ENCODE measurements around the gene C4orf50.

Gene C4orf50

DNA sequence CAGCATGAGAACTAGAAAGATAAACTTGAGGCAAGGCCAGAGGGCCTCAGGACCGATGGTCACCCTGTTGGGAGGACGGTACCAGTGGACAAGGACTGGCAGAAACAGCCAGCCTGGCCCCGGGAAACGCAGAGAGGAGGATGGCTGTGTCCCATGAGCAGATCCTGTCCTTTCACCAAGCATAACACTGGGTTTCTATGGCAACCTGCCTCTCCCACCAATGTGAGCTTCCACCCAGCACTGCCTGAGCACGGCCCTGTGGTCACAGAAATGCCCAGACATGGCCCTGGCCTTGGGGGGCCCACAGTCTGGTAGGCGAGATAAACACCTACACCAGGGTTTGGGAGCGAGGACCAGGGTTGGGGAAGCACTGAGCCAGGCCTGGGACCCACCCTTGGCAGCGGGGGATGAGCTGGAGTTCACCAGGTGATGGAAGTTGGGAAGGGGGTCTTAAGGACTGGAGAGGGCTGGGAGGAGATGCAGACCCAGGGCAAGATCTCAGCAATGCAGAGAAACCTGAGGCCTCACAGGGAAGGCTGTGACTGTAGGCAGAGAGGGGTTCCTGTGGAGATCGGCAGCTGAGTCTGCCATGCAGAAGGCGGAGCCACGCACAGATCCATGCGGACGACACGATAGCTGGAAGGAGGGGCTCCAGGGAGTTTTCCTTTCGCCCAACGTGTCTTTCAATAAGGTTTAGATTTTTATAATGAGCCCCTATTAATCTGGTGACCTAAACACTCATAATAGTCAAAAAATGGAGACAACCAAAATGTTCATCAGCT lies 92.6 kb downstream of the C4orf50 start:
- TF ChIP-seq, protein P1, sequence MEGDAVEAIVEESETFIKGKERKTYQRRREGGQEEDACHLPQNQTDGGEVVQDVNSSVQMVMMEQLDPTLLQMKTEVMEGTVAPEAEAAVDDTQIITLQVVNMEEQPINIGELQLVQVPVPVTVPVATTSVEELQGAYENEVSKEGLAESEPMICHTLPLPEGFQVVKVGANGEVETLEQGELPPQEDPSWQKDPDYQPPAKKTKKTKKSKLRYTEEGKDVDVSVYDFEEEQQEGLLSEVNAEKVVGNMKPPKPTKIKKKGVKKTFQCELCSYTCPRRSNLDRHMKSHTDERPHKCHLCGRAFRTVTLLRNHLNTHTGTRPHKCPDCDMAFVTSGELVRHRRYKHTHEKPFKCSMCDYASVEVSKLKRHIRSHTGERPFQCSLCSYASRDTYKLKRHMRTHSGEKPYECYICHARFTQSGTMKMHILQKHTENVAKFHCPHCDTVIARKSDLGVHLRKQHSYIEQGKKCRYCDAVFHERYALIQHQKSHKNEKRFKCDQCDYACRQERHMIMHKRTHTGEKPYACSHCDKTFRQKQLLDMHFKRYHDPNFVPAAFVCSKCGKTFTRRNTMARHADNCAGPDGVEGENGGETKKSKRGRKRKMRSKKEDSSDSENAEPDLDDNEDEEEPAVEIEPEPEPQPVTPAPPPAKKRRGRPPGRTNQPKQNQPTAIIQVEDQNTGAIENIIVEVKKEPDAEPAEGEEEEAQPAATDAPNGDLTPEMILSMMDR (IDR thresholded peaks at IDR 0.05; ENCODE audit: control insufficient read depth, insufficient read depth, low read depth, low read length, missing control alignments): no peak
- H3K4me3 ChIP-seq (ENCODE audit: control insufficient read depth, low read depth, low read length): no peak overlapping the region
- no peak for DNase-seq (ENCODE audit: low read depth)

- H3K4me3 ChIP-seq (ENCODE audit: control insufficient read depth, low read depth, low read length): no peak overlapping the region
- no peak for DNase-seq (ENCODE audit: low read depth)
- TF ChIP-seq, protein P1 (IDR thresholded peaks at IDR 0.05; ENCODE audit: control insufficient read depth, insufficient read depth, low read depth, low read length, missing control alignments): no peak
These were observed 93.6 kb downstream of the C4orf50 start for GRCh38 chr4:5924461-5925125.

DNA sequence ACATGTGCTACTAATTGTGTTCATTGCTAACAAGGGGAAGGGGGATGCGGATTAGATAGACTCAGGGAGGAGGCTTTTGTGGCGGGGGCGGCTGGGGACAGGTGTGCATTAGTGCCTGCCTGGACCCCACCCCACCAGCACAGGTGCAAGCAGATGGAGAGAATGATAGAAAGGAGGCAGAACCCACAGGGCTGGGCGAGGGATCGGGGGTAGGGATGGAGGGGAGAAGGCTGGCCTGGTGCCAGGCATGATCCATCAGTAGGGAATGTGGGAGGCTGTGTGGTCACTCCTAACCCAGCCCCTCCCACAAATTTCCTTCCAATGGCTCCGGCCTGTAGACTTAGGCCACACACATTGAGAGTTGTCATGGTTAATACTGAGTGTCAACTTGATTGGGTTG lies 94.9 kb downstream of the C4orf50 start:
- TF ChIP-seq, protein P1 (IDR thresholded peaks at IDR 0.05; ENCODE audit: control insufficient read depth, insufficient read depth, low read depth, low read length, missing control alignments): no peak
- no peak overlapping the region for H3K4me3 ChIP-seq (ENCODE audit: control insufficient read depth, low read depth, low read length)
- no peak for DNase-seq (ENCODE audit: low read depth)

DNA sequence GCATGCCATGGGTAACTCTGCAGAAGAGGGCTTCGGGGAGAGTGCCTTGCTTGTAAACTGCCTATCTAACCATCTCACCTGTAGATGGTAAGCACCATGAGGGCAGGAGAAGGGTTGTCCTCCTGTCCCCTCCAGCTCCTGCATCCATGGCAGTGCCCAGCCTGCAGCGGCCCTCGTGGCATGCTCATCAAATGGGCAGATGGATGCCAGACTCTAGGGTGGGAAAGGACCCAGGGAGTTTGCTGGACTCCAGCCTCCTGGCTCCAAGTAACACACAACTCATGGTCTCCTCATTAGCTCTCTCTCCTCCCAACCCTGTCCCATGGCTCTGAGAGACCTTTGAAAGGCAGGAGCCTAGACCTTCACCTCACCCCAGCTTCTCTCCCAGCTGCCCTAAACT lies 95.7 kb downstream of the C4orf50 start:
- TF ChIP-seq, protein P1 (IDR thresholded peaks at IDR 0.05; ENCODE audit: control insufficient read depth, insufficient read depth, low read depth, low read length, missing control alignments): no peak
- DNase-seq (ENCODE audit: low read depth): no peak

GRCh38 chr4:5921981-5922380 lies 96.2 kb downstream of the C4orf50 start:
- TF ChIP-seq, protein P1 (IDR thresholded peaks at IDR 0.05; ENCODE audit: control insufficient read depth, insufficient read depth, low read depth, low read length, missing control alignments): no peak
- no peak for DNase-seq (ENCODE audit: low read depth)
- no peak overlapping the region for H3K4me3 ChIP-seq (ENCODE audit: control insufficient read depth, low read depth, low read length)

More for the DNA sequence above, 95.7 kb downstream of the C4orf50 start:
- H3K4me3 ChIP-seq (ENCODE audit: control insufficient read depth, low read depth, low read length): no peak overlapping the region

DNA sequence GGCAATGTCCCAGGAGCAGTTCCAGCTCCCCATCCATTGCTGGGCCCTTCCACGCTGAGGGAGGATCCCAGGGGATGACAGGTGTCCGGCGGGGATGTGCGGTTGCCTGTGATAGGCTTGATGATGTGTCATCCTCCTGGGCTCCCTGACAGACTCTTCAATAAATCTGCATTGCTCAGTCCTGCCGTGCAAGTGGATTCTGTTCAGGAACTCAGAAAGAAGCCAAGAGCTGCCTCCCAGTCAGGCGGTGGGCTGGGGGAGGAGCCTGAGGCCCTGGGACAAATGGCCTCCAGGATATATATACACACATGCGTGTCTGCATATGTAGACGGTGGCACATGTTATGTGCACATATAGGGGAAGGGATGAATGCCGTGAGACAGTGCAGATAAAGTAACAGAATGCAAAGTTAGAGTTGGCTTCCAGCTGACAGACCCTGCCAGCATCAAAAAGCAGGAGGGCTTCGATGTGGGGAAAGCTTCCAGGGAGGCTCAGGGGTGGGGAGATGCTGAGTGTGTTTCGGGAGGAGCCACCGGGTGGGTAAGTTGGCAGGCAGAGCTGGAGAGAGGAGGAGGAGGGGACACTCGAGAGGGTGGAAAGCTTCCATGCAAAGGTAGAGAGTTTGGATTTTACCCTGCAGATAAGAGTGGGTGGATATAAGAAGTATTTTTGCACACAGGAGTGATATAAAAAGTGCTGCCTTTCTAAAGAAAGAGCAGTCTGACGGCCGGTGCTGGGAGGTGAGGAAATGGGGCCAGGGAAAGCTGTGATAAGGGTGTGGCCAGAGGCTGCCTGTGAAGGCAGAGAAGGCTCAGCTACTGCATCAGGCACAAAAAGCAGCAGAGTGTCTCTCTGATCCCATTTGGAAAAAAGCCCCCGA lies 96.9 kb downstream of the C4orf50 start:
- H3K4me3 ChIP-seq (ENCODE audit: control insufficient read depth, low read depth, low read length): no peak overlapping the region
- no peak for DNase-seq (ENCODE audit: low read depth)
- TF ChIP-seq, protein P1 (IDR thresholded peaks at IDR 0.05; ENCODE audit: control insufficient read depth, insufficient read depth, low read depth, low read length, missing control alignments): no peak

All from AG09309 (cell line).